Measurements from ENCODE around the gene WFS1.

Gene WFS1

GRCh38 chr4:6325788-6326290 lies 56.2 kb downstream of the WFS1 start:
- DNase-seq (ENCODE audit: low read depth) = no peak

DNA sequence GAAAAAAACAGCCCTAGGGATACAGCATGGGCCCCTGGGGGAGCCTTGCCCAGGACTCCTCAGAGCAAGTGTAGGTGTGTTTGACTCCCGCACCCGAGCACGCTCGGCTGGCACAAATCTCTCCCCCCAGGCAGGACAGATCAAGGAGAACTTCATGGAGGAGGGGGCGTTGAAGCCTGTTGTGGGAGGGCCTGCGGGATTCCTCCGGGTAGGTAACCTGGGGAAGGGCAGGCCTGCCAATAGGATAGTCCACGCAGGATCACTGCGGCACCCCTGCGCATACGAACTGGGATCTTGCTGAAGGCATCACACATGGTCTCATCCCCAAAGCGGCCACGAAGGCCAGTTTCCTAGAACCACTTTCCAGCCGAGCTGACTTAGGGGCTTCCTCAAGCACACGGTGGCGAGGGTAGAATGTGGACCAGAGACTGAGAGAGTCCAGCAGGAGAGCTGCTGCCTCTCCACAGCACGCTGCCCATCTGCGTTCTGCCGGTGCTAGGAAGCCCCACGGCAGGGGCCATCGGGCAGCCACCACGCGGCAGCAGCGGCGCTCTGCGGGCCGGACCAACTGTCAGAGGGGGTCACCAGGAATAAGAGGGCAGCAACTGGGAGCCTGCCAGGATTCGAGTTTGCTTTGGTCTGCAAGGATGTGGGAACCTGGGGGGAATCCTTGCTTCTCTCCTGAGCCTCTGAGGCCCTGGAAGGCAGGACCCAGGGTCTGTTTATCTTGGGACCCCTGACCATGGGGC lies 56.8 kb downstream of the WFS1 start:
- no peak for DNase-seq (ENCODE audit: low read depth)

DNA sequence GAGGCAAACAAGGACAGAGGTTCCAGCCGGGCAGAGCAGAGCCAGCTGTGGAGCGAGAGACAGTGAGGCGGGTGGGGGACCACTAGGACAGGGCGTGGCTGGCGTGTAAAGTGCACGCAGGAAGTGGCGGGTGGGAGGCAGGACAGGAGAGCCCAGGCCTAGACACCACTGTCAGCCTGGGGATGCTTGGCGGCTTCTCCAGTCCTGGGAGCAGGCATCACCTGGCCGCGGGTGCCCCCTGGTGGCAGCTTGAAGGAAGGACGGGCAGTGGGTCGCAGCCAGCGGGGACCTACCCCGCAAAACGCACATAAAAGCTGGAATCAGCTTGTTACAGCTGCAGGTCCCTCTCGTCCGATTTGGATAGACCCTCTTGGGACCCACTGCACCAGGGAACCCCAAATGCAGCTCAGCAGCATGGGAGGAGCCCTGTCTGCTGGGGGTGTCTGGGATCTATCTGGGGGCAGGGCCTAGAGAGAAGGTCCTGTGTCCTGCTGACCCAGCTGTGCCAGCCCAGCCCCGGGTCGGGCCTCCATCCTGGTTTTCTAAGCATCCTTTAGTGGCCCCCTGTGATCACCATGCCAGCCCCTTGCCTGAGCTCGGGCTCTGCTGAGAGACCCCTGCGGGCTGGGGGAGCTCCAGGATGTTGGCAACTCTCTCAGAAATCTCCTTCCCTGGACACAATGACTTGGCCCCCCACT lies 57.7 kb downstream of the WFS1 start:
- DNase-seq (ENCODE audit: low read depth) = peak; percentile 72

GRCh38 chr4:6328526-6328925 lies 58.9 kb downstream of the WFS1 start:
- no peak for DNase-seq (ENCODE audit: low read depth)

DNA sequence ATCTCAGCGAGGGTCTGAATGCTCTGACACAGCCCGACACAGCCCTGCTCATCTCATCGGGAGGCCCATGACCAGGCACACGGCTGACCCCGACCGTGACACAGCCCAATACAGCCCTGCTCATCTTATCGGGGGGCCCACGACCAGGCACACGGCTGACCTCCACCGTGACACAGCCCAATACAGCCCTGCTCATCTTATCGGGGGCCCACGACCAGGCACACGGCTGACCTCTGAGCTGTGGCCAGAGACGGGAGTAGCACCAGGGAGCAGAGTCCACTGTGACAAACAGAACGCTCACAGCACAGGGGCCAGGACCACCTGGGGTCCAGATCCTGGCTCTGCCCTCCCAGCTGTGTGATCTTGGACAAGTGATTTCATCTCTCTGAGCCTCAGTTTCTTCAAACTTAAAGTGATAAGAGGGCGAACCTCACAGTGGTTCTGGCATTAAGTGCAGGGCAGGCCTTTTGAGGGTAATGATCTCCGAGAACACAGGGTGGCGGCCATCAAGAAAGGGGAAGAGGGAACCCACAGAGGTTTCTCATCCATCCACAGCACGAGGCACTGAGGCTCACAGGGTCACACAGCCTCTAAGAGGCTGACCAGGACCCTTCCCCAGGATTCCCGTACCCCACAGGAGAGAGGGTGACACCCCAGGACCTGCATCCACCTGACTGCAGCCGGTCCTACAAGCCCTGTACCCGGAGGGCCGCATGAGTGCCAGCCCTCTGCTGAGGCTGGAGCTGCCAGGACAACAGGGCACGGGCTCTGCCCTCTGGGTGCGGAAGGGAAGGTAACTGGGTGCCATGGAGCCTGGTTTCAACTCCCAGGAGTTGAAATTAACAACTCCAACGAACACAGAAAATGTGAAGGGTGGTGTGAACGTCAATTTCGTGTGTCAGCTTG lies 60.1 kb downstream of the WFS1 start:
- DNase-seq (ENCODE audit: low read depth) = no peak

DNA sequence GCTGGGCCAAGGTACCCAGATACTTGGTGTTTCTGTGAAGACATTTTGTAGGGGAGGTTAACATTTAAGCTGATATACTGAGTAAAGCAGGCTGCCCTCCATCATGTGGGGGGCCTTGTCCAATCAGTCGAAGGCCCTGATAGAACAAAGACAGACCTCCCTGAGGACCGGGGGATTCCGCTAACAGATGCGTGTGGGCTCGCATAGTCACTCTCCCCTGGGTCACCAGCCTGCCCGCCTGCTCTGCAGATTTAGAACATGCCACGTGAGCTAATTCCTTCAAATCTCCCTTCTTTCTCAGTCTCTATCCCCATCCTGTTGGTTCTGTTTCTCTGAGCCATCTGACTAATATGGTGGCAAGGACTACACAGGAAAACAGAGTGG lies 60.7 kb downstream of the WFS1 start:
- DNase-seq (ENCODE audit: low read depth) = no peak

DNA sequence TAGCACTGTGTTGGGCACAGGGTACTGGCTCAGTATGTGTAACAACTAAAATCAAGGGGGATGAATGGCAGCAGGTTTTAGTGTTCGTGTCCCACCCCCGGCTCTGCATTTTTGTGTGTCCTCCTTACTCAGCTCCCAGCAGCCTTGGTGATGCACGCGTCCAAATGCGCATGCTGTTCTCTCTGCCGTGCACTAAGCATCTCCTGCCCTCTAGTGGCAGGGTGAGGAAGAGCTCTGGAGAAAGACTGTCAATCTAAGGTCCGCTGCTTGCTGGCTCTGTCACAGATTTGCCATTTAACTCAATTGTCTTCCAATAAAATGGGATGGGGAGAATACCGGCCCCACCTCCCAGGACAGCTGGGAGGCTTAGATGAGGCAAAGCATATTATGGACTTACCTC lies 61.4 kb downstream of the WFS1 start:
- DNase-seq (ENCODE audit: low read depth) = no peak

DNA sequence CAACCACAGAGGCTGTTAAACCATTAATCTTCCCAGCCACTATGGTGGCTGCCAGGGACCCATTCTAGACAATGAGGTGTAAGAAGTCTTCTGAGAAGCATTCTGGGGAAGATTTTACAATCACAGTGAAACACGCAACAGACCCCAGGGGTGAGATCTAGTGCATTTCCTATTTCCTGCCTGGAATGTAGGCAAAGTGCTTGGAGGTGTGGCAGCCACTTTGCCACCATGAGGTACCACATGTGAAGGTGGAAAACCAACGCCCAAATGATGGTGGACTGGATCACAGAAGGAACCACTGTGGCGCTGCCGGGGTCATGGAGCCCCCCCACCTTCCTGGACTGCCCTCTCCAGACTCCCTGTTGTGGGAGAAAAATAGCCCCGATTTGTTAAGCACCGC lies 61.8 kb downstream of the WFS1 start:
- DNase-seq (ENCODE audit: low read depth) = no peak

DNA sequence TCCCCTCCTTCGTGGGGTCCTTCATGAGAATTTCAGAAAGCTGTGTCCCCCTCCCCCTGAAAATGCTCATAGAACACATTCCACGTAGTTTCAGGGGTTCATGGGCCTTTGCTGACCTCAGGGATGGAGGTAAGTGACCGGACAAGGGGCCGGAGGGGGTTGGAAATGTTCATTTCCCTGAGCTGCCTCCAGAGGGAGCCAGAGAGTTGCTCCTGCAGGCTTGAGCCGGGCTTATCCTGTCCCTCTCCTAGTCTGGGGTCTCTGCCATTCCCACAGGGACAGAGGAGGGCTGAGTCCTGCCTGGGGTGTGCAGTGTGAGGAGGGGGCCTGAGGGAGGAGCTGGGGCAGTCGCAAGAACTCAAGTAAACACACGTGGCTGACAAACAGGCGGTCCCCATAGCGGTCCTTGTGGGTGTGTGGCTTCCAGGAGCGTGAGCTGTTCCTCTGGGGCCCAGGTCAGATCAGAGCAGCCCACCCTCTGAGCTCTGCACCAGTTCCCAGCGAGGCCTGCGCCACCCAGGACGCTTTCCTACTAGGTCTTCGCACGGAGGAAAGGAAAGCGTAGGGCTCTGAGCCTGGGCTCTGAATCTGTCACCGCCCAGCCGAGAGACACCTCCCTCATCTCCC lies 62.5 kb downstream of the WFS1 start:
- no peak for DNase-seq (ENCODE audit: low read depth)

- DNase-seq (ENCODE audit: low read depth) = no peak
Measured at GRCh38 chr4:6332669-6333050, 63.0 kb downstream of the WFS1 start.

DNA sequence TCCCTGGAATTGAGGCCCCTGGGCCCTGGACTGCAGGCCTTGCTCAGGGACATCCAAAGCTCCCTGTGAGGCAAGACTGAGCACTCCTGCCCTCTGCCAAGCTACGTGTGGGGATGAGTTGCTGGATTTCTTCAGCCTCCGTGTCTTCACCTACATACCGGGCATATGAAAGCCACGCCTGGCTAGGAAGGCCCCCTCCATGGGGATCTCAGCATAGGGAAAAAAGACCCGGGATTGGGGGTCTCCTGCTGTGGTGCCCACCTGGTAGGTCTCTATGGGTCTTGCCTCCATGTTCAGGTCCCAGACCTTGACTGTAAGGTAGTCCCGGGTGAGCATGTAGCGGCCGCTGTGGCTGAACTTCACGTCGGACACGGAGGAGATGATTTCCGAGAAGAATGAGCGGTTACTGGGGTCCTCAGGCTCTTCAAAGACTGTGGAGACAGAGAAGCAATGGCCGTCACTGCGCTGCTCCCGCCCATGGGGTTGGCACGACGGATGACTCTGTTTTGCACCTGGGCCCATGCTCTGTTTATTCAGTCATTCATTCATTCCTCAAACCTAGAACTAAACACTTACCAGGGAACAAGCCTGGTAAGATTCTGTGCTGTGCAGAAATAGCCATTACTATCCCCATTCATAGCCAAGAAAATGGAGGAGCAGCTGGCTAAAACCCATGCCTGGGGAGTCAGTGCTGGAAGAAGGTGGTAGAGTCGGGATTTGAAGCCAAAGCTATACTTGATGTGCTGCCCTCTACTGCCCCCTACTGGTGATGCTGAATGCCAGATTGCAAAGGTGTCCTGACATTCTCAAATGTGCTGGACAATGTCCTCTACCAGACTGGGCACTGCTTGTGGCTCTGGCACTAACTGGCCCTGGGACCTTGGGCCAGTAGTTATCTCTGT lies 63.9 kb downstream of the WFS1 start:
- no peak for DNase-seq (ENCODE audit: low read depth)

- no peak for DNase-seq (ENCODE audit: low read depth)
Measured at GRCh38 chr4:6334203-6334887, 64.7 kb downstream of the WFS1 start.

GRCh38 chr4:6335040-6335590 lies 65.5 kb downstream of the WFS1 start:
- no peak for DNase-seq (ENCODE audit: low read depth)

DNA sequence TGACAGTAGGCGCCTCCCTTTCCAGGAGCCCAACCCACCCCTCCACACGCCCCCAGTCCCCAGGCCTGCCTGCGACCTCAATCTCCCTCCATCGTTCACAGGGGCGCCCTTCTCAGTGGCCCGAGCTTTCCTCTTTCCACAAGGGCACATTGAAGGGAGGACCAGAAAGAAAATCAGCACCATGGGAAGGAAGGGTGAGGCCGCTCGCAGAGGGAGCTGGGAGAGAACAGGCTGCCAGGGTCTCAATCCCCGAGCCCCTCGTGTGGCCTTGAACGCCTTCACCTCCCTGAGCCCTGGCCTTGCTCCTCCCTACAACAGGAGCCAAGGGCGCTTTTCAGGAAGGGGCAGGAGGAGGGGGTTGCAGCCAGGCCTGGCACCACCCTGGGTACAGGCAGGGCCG lies 66.5 kb downstream of the WFS1 start:
- no peak for DNase-seq (ENCODE audit: low read depth)

GRCh38 chr4:6337331-6337935 lies 67.8 kb downstream of the WFS1 start:
- no peak for DNase-seq (ENCODE audit: low read depth)

DNA sequence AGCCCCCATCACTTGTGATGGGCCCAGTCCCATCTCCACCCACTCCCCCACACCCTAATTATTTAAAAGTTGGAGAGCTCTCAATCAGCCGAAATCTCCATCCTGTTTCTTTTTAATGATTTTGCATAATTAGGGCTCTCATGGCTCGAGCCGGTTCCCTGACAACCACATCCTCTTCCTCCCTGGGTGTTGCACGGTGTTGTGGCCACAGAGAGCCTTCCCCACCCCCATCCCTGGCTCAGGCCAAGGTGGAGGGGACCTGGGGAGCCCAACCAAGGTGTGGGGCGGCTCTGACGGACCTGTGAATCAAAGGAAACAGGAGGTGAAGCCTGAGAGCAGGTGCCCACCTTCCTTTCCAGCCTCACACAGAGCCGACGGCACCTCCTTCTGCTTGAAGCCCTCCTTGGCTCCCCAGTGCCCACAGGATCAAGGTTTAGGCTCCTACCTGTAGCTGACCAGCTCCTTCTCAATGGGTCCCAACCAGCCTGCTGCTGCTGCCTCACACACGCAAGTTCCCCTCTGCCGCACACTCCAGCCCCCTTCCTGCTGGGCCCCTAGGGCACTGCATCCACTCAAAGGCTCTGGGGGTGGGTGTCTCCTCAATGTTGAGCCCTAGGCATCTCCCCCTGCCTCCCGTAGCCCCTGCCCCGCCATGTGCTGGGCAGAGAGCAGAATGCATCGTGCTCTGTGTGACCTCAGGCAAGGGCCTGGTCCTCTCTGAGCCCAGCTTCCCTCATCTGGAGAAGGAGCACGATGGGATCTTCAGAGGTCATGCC lies 68.7 kb downstream of the WFS1 start:
- no peak for DNase-seq (ENCODE audit: low read depth)

GRCh38 chr4:6338951-6339817 lies 69.5 kb downstream of the WFS1 start:
- DNase-seq (ENCODE audit: low read depth) = no peak
